Right renal cortex interstitium (tissue), 3 donors: ENCODE data around the gene PPIE. TPM values are rescaled to one million over a fixed set of nuclear protein-coding genes. Genes with fewer than 3 reads are reported as not detected.

ENCODE experiments used
- DNase-seq, 3 donors: peaks; one replicate each; pipeline ENCODE4 v3.0.0-alpha.2; 2013; ENCODE audit warnings: low read depth in 3 of 3, low spot score in 2 of 3
- polyA plus RNA-seq, 3 donors: library from polyadenylated mRNA; unstranded; fragments of 120-200 nt; gene quantifications; one replicate each; pipeline ENCODE4 v1.2.1, GENCODE V29; 2013; ENCODE audit not compliant: insufficient read length in 3 of 3

PPIE gene
- polyA plus RNA-seq, result 10 to 100 TPM; 72.1 to 75.1 (median 72.5) TPM

GRCh38 chr1:39738622-39739366, at the start of gene PPIE:
Gene PPIE, plus strand, starts transcription at chr1:39738882. Its CDS starts 19 bp downstream, at chr1:39738901.
- DNase-seq, result peak; percentile 68 to 87 (median 74)

- DNase-seq, result no peak
These were observed 49.5 kb upstream of the PPIE start for GRCh38 chr1:39689214-39689613.

GRCh38 chr1:39689635-39690034, 49.0 kb upstream of the PPIE start:
- DNase-seq, result no peak

- DNase-seq, result no peak
These were observed 48.5 kb upstream of the PPIE start for GRCh38 chr1:39690225-39690624.

GRCh38 chr1:39690794-39691382, 47.8 kb upstream of the PPIE start:
- no peak for DNase-seq

- peak; percentile 45 to 82 (median 65) for DNase-seq
These were observed 47.1 kb upstream of the PPIE start, which contains the start of gene HPCAL4 for GRCh38 chr1:39691383-39692151. Gene HPCAL4, minus strand, starts transcription at chr1:39691433. Its CDS starts 6,830 bp downstream, at chr1:39684603.

GRCh38 chr1:39692152-39693074, 46.3 kb upstream of the PPIE start:
- DNase-seq, result no peak

- no peak for DNase-seq
These were observed 44.7 kb upstream of the PPIE start for GRCh38 chr1:39694026-39694425.

- DNase-seq, result no peak
These were observed 43.7 kb upstream of the PPIE start for GRCh38 chr1:39695016-39695415.

GRCh38 chr1:39696448-39696847, 42.2 kb upstream of the PPIE start:
- DNase-seq, result no peak

- DNase-seq, result no peak
These were observed 40.1 kb upstream of the PPIE start for GRCh38 chr1:39698568-39698967.

GRCh38 chr1:39699419-39699818, 39.3 kb upstream of the PPIE start:
- no peak for DNase-seq

- DNase-seq, result no peak
These were observed 38.3 kb upstream of the PPIE start for GRCh38 chr1:39700348-39700747.

GRCh38 chr1:39701049-39701439, 37.6 kb upstream of the PPIE start:
- no peak for DNase-seq

- no peak for DNase-seq
These were observed 33.9 kb upstream of the PPIE start for GRCh38 chr1:39704757-39705156.

GRCh38 chr1:39707506-39707905, 31.2 kb upstream of the PPIE start:
- no peak for DNase-seq

GRCh38 chr1:39711104-39711965, 27.3 kb upstream of the PPIE start:
- DNase-seq, result no peak

GRCh38 chr1:39711966-39712340, 26.7 kb upstream of the PPIE start:
- DNase-seq, result no peak

GRCh38 chr1:39713557-39713956, 25.1 kb upstream of the PPIE start:
- no peak for DNase-seq

- DNase-seq, result no peak
These were observed 20.9 kb upstream of the PPIE start for GRCh38 chr1:39717809-39718208.
